Measurements from ENCODE around the gene SERINC2. TPM values are rescaled to one million over a fixed set of nuclear protein-coding genes. Genes with fewer than 3 reads are reported as not detected.

Gene SERINC2
- total RNA-seq, 1 experiment from 2014 or later: 26.0 TPM

DNA sequence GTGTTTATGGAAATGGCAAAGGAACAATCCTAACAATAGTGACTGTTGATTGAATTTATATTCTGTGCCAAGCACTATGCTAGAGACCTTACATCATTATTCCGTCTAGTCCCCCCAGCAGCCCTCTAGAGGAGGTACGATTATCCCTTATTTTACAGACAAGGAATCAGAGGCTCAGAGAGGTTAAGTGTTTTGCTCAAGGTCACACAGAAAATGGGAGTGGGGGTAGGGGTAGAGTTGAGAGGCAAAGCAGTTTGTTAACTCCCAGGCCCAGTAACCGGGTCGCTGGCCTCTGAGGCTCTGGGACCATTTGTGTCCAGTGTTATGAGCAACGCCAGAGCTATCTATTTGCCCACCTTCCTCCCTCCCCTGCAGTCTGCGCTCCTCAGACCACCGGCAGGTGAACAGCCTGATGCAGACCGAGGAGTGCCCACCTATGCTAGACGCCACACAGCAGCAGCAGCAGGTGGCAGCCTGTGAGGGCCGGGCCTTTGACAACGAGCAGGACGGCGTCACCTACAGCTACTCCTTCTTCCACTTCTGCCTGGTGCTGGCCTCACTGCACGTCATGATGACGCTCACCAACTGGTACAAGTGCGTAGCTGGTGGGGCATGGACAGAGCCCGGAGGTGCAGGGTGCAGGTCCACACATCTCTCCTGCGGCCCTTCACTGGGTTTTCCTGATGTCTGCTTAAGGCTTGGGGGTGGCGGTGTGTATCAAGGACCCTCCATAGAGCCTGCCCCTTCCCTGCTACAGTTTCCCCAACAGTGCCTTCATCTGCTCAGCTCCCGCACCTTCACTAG, 19.8 kb downstream of the SERINC2 start (continued):
- TF ChIP-seq TP53 (CRISPR knock-in tag; IDR thresholded peaks at IDR 0.05) (no peak), FOXJ3 (CRISPR knock-in tag; IDR thresholded peaks at IDR 0.05; ENCODE audit: borderline replicate concordance) (no peak), ZBTB43 (CRISPR knock-in tag; IDR thresholded peaks at IDR 0.05) (no peak), ARID4B (CRISPR knock-in tag; IDR thresholded peaks at IDR 0.05; ENCODE audit: borderline replicate concordance) (no peak), RORB (CRISPR knock-in tag; IDR thresholded peaks at IDR 0.05) (no peak)
- TF ChIP-seq, protein P1, sequence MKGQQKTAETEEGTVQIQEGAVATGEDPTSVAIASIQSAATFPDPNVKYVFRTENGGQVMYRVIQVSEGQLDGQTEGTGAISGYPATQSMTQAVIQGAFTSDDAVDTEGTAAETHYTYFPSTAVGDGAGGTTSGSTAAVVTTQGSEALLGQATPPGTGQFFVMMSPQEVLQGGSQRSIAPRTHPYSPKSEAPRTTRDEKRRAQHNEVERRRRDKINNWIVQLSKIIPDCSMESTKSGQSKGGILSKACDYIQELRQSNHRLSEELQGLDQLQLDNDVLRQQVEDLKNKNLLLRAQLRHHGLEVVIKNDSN (CRISPR knock-in tag; IDR thresholded peaks at IDR 0.05): no peak

DNA sequence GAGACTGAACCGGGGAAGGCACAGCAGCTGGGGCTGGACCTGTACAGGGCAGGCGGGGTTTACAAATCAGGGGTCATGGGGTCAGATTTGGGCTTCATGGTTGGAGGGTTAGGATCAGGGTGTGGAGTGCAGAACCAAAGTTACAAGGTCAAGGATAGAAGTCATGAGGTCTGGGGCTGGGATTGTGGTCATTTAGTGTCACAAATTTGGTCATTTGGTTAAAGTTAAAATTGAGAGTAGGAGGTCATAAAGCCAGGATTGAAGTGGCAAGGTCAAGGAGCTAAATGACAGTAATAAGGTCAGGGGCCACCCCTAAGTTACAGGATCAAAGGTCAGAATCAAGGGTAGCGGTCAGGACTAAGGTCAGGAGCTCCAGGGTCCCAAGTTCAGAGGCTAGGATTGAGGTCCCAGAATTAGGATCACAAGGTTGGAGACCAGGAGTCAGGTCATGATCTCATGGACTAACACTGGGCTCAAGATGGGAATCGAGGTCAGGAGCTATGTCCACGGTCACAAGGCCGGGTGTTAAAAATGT, 20.4 kb downstream of the SERINC2 start:
- Mint-ChIP-seq H3K4me1 (peaks cover 8% of the 10 kb centered on the region), H3K4me3 (no peak overlapping the region), H3K36me3 (peaks cover 3% of the 10 kb centered on the region; the same call in 1 of the 2 replicates), H3K27ac (no peak overlapping the region), H3K9me3 (no peaks in the 10 kb centered on the region), H3K27me3 (ENCODE audit: low read depth) (no peaks in the 10 kb centered on the region; the same call in 1 of the 2 replicates)
- ChIA-PET CTCF (interaction anchor here (0.8 to 2.2 kb wide), 4 partner anchors 12 to 250 kb away, joined by 4 to 12 read pairs (median 8); no protein-coding TSS in a partner anchor), POLR2A (no interaction called here)
- ATAC-seq (no peak), DNase-seq (ENCODE audit: low spot score) (no peak)
- TF ChIP-seq CDX4 (CRISPR knock-in tag; IDR thresholded peaks at IDR 0.05; ENCODE audit: borderline replicate concordance) (no peak), ZNF423 (CRISPR knock-in tag; IDR thresholded peaks at IDR 0.05) (no peak)

GRCh38 chr1:31434101-31434871, 21.3 kb downstream of the SERINC2 start:
- no peak for DNase-seq (ENCODE audit: low spot score)
- Mint-ChIP-seq H3K27ac (no peak overlapping the region), H3K4me1 (peaks cover 8% of the 10 kb centered on the region), H3K36me3 (peaks cover 3% of the 10 kb centered on the region; the same call in 1 of the 2 replicates), H3K4me3 (no peak overlapping the region), H3K27me3 (ENCODE audit: low read depth) (no peaks in the 10 kb centered on the region; the same call in 1 of the 2 replicates), H3K9me3 (no peaks in the 10 kb centered on the region)
- TF ChIP-seq, protein P2, sequence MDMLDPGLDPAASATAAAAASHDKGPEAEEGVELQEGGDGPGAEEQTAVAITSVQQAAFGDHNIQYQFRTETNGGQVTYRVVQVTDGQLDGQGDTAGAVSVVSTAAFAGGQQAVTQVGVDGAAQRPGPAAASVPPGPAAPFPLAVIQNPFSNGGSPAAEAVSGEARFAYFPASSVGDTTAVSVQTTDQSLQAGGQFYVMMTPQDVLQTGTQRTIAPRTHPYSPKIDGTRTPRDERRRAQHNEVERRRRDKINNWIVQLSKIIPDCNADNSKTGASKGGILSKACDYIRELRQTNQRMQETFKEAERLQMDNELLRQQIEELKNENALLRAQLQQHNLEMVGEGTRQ (CRISPR knock-in tag; IDR thresholded peaks at IDR 0.05): no peak
- TF ChIP-seq MYBL2 (CRISPR knock-in tag; IDR thresholded peaks at IDR 0.05) (no peak), FOXP1 (CRISPR knock-in tag; IDR thresholded peaks at IDR 0.05; ENCODE audit: borderline replicate concordance) (0 out of 2 replicates have a peak, but pooled peaks have one; percentile 25)
- ChIA-PET POLR2A (no interaction called here), CTCF (interaction anchor here (0.7 to 2.2 kb wide), 5 partner anchors 12 to 250 kb away, joined by 3 to 12 read pairs (median 5); no protein-coding TSS in a partner anchor)
- ATAC-seq: peak; percentile 64
